Trophoblast cell (in vitro differentiated cells and primary cell): ENCODE results near the gene MTSS2.

Experiments used
- DNase-seq, 2 donors: peaks; one replicate each; pipeline ENCODE4 v3.0.0-alpha.2; 2016
- H2AFZ ChIP-seq: 2 replicates; pipeline ENCODE4 v1.6.1; 2013; ENCODE audit warnings: low read length, moderate library complexity, mild to moderate bottlenecking; ENCODE audit not compliant: insufficient read depth, poor library complexity
- H2AK5ac ChIP-seq: 2 replicates; pipeline ENCODE4 v1.6.1; 2013; ENCODE audit warnings: mild to moderate bottlenecking, low read length
- H2BK120ac ChIP-seq: 2 replicates; pipeline ENCODE4 v1.6.1; 2013; ENCODE audit warnings: low read length, mild to moderate bottlenecking, moderate library complexity; ENCODE audit not compliant: insufficient read depth, poor library complexity
- H2BK12ac ChIP-seq: 2 replicates; pipeline ENCODE4 v1.6.1; 2013; ENCODE audit warnings: mild to moderate bottlenecking, low read length, moderate library complexity
- H2BK5ac ChIP-seq: 2 replicates; pipeline ENCODE4 v1.6.1; 2013; ENCODE audit warnings: low read length, low read depth, moderate library complexity, mild to moderate bottlenecking; ENCODE audit not compliant: poor library complexity
- H3K14ac ChIP-seq: 2 replicates; pipeline ENCODE4 v1.6.1; 2013; ENCODE audit warnings: mild to moderate bottlenecking, low read length
- H3K18ac ChIP-seq: 2 replicates; pipeline ENCODE4 v1.6.1; 2013; ENCODE audit warnings: mild to moderate bottlenecking, low read length
- H3K23ac ChIP-seq: 2 replicates; pipeline ENCODE4 v1.6.1; 2013; ENCODE audit warnings: low read length
- H3K27ac ChIP-seq: 2 replicates; pipeline ENCODE4 v1.5.1; 2013; ENCODE audit warnings: low read depth, mild to moderate bottlenecking, inconsistent platforms, low read length, moderate library complexity
- H3K27me3 ChIP-seq: 2 replicates; pipeline ENCODE4 v1.6.1; 2013; ENCODE audit warnings: inconsistent platforms, mild to moderate bottlenecking, low read length, moderate library complexity; ENCODE audit not compliant: insufficient read depth
- H3K36me3 ChIP-seq, 2 experiments: 1 replicate in 1 of 2; 2 replicates in 1 of 2; pipeline ENCODE4 v1.6.1; 2013; ENCODE audit warnings: low read length in 2 of 2, mild to moderate bottlenecking in 2 of 2, moderate library complexity in 1 of 2; ENCODE audit not compliant: insufficient read depth in 2 of 2, control insufficient read depth in 1 of 2
- H3K4ac ChIP-seq: 2 replicates; pipeline ENCODE4 v1.6.1; 2013; ENCODE audit warnings: low read depth, mild to moderate bottlenecking, low read length, moderate library complexity
- H3K4me1 ChIP-seq, 2 experiments: 1 replicate in 1 of 2; 2 replicates in 1 of 2; pipeline ENCODE4 v1.6.1; 2013; ENCODE audit warnings: low read length in 2 of 2, mild to moderate bottlenecking in 2 of 2, moderate library complexity in 1 of 2; ENCODE audit not compliant: insufficient read depth in 2 of 2, control insufficient read depth in 1 of 2
- H3K4me2 ChIP-seq: 2 replicates; pipeline ENCODE4 v1.6.1; 2013; ENCODE audit warnings: inconsistent platforms, mild to moderate bottlenecking, low read length, moderate library complexity
- H3K4me3 ChIP-seq: 2 replicates; pipeline ENCODE4 v1.5.1; 2013; ENCODE audit warnings: mild to moderate bottlenecking, low read depth, low read length, inconsistent platforms
- H3K79me1 ChIP-seq: one replicate; pipeline ENCODE4 v1.6.1; 2013; ENCODE audit warnings: low read length
- H3K79me2 ChIP-seq: 2 replicates; pipeline ENCODE4 v1.6.1; 2013; ENCODE audit warnings: low read length, mild to moderate bottlenecking; ENCODE audit not compliant: control insufficient read depth, insufficient read depth, poor library complexity
- H3K9ac ChIP-seq: 2 replicates; pipeline ENCODE4 v1.6.1; 2013; ENCODE audit warnings: mild to moderate bottlenecking, low read length
- H3K9me3 ChIP-seq: 2 replicates; pipeline ENCODE4 v1.6.1; 2013; ENCODE audit warnings: low read depth, mild to moderate bottlenecking, control low read depth, inconsistent platforms, low read length; ENCODE audit not compliant: insufficient read depth
- H4K12ac ChIP-seq: 2 replicates; pipeline ENCODE4 v1.6.1; 2013; ENCODE audit warnings: low read depth, mild to moderate bottlenecking, low read length, moderate library complexity
- H4K8ac ChIP-seq: 2 replicates; pipeline ENCODE4 v1.6.1; 2013; ENCODE audit warnings: low read depth, mild to moderate bottlenecking, low read length, moderate library complexity
- H4K91ac ChIP-seq: one replicate; pipeline ENCODE4 v1.6.1; 2013; ENCODE audit warnings: low read depth, mild to moderate bottlenecking, low read length, moderate library complexity
- WGBS: extraction: QIAGEN DNeasy Blood & Tissue Kit; methylation state at CpG from one replicate; pipeline ENCODE4 v1.1.7; 2013; ENCODE audit warnings: missing lambda C conversion rate; ENCODE audit not compliant: insufficient read length, insufficient coverage; ENCODE audit errors: extremely low coverage; 5-methylcytosine and 5-hydroxymethylcytosine counted together

MTSS2 gene

DNA sequence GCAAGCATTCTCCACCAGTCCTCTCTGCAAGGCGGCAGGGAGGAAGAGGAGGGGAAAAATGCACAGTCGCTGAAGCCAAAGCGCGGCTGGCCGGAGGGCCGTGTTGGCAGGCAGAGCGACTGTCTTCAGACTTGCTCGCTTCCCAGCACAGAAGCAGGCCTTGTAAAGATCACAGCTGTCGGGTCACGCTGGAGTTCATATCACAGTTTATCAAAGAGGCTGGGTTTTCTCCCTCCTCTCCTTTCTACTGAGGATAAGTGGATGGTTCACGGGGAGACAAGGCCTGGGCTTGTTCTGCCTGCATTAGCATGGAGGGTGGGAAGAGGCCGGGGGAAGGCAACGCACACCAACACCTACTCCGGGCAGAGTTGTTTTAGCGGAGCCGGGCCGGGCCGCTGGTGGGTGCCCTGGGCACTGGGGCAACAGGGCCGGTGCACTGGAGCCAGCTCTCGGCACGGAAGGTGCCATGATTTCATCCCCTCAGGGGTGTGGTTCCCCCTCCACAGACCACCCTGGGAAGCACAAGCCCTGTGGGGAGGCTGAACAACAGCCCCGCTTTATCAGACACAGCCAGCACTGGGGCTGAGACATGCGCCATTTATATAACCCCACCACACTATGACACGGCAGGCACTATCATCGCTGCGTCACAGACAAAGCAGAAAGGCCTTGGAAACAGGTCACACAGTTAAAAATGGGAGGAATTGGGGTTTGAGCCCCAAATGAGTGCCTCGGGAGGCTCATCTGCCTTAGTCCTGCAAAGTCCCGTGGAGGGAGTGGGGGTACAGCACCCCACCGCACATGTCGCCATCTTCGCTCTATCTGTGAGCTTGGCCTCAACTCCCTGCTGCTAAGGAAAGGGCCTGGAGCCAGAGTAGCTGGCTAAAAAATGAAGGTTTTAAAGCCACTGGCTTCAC, 40.3 kb upstream of the MTSS2 start:
- Histone ChIP-seq H3K4ac (no peak overlapping the region), H3K9me3 (peaks cover 2% of the 10 kb centered on the region), H2BK12ac (peak overlapping the region; percentile 51), H3K4me1 (peaks cover 23 to 30% of the 10 kb centered on the region in 2 experiments), H2AK5ac (peak overlapping the region; percentile 8), H3K9ac (no peak overlapping the region), H3K23ac (no peak overlapping the region), H3K36me3 (peaks cover 13 to 19% of the 10 kb centered on the region in 2 experiments), H3K18ac (no peak overlapping the region), H3K27me3 (no peaks in the 10 kb centered on the region), H3K27ac (peak overlapping the region; percentile 13), H3K79me2 (no peaks in the 10 kb centered on the region), H3K4me2 (no peak overlapping the region), H4K8ac (peak overlapping the region; percentile 3), H4K12ac (no peak overlapping the region), H3K4me3 (no peak overlapping the region), H4K91ac (peak overlapping the region; percentile 16), H2BK5ac (no peak overlapping the region), H2AFZ (no peak overlapping the region), H2BK120ac (no peak overlapping the region), H3K79me1 (peaks cover 19% of the 10 kb centered on the region), H3K14ac (peak overlapping the region; percentile 6)
- WGBS = no CpG with 5 or more reads among the region's 31 CpGs
- DNase-seq = no peak

DNA sequence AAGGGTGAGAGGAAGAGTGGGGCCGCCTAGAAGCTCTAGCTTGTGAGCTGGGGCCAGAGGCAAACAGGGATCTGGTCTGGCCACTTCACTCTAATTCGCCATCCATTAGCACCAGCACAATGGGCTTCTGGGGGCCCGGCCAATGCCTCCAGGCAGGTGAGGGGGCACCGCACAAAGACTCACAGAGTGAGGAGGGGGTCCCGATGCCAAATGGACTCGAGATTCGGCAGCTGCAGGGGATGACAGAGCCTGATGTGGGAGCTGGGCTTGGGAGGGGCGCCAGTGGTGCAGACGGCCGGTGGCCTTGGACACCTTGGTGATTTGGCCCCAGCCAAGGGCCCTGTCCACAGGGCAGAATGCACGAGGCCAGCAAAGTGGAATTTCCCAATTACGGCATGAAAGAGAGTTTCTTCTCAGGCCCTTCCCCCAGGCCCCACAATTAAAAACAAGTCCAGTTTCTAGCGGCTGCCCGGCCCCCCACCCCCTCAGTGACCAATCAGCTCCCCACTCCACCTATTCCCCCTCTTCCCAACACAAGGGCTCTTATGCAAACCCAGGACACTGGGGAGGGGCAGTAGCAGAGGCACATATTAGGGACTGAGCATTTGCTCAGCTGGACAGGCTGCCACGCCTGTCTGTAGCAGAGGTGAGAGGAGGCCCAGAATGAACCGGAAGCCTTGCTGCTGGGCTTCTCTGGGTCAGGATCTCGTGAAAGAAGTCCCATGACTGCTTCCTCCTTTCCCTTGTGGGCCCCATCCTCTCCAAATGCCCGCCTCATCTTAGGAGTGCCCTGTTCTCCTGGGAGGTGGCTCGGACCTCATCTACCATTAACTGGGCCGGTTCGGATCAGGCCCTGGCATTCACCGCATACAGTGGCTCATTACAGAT, 39.4 kb upstream of the MTSS2 start:
- Histone ChIP-seq H3K23ac (no peak overlapping the region), H3K27me3 (no peaks in the 10 kb centered on the region), H4K91ac (peak overlapping the region; percentile 38), H3K36me3 (peaks cover 13 to 19% of the 10 kb centered on the region in 2 experiments), H3K79me1 (peaks cover 19% of the 10 kb centered on the region), H4K8ac (peak overlapping the region; percentile 45), H3K9me3 (peaks cover 2% of the 10 kb centered on the region), H2BK120ac (peak overlapping the region; percentile 23), H2BK12ac (peak overlapping the region; percentile 3), H3K9ac (no peak overlapping the region), H3K27ac (peak overlapping the region; percentile 59), H3K4ac (peak overlapping the region; percentile 10), H3K18ac (peak overlapping the region; percentile 27), H2BK5ac (peak overlapping the region; percentile 49), H3K4me1 (peaks cover 27 to 37% of the 10 kb centered on the region in 2 experiments), H3K4me2 (no peak overlapping the region), H2AK5ac (peak overlapping the region; percentile 19), H3K4me3 (no peak overlapping the region), H3K14ac (peak overlapping the region; percentile 46), H4K12ac (no peak overlapping the region), H2AFZ (no peak overlapping the region), H3K79me2 (no peaks in the 10 kb centered on the region)
- no CpG with 5 or more reads among the region's 22 CpGs for WGBS
- no peak for DNase-seq

DNA sequence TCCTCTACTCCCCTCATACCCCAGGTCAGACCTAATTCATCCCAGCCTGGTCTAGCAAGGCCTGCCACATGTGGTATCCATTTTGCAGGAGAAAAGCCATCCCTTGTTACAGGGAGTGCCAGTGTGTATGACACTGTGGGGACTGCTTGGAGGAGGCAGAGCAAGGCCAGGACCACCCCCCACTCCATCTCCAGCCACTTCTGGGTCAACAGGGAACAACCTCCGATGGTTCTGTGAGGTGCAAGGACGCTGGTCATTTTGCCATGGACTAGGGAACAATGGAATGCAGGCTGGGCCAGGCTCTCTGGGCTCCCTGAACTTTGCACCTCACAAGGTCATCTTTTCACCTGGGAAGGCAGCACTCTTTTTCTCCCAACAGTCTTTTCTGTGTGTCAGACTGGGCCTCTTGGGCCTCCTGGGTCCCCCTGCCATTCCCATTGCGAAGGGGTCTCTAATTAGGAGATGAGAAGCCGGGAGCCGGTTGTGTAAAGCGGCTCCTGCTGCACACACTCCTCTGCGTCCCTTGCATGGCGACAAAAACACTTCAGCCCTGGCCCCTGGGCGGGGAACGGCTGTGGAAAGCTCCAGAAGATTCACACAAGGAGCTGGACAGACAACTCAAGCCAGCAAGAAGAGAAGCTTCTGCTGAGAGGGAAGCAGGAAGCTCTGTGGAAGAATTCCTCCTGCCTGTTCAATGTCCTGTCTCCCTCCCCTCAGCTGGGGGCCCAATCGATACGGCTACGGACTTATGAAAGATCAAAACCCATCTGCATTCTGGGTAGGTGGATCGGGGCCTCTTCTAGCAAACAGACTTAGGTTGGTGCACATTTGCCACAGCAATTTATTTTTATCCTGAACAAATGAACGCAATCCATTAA, 38.5 kb upstream of the MTSS2 start:
- Histone ChIP-seq H2AFZ (no peak overlapping the region), H3K4me1 (peaks cover 30 to 37% of the 10 kb centered on the region in 2 experiments), H3K23ac (no peak overlapping the region), H3K9me3 (peaks cover 2% of the 10 kb centered on the region), H2BK120ac (peak overlapping the region; percentile 26), H3K18ac (peak overlapping the region; percentile 57), H4K12ac (no peak overlapping the region), H3K4me2 (no peak overlapping the region), H3K36me3 (peaks cover 11 to 19% of the 10 kb centered on the region in 2 experiments), H3K27ac (peak overlapping the region; percentile 59), H2AK5ac (peak overlapping the region; percentile 73), H4K91ac (peak overlapping the region; percentile 38), H2BK12ac (peak overlapping the region; percentile 30), H3K14ac (peak overlapping the region; percentile 44), H3K4ac (no peak overlapping the region), H3K9ac (no peak overlapping the region), H3K27me3 (no peaks in the 10 kb centered on the region), H3K4me3 (no peak overlapping the region), H4K8ac (peak overlapping the region; percentile 41), H3K79me2 (no peaks in the 10 kb centered on the region), H3K79me1 (peaks cover 19% of the 10 kb centered on the region), H2BK5ac (peak overlapping the region; percentile 49)
- DNase-seq = no peak
- WGBS = no CpG with 5 or more reads among the region's 15 CpGs
